Effector memory CD4-positive, alpha-beta T cell (primary cell): ENCODE data around the gene ZBTB11.
"Not testable (repeated sequence)": the region's sequence is repeated elsewhere in the genome, so short reads cannot be mapped to it uniquely, and the experiment has no call there.

Experiments
- DNase-seq, 3 donors: peaks; one replicate each; pipeline ENCODE4 v3.0.0-alpha.2; 2020
- H3K27ac ChIP-seq: 2 replicates; pipeline ENCODE4 v1.7.0; 2013; ENCODE audit warnings: mild to moderate bottlenecking, low read length, moderate library complexity; ENCODE audit not compliant: insufficient read depth, poor library complexity, severe bottlenecking
- H3K27me3 ChIP-seq: replicated peaks from 2 replicates; pipeline ENCODE4 v1.7.0; 2013; ENCODE audit warnings: mild to moderate bottlenecking, low read length; ENCODE audit not compliant: insufficient read depth, control insufficient read depth, poor library complexity, severe bottlenecking
- H3K36me3 ChIP-seq: 2 replicates; pipeline ENCODE4 v1.7.0; 2013; ENCODE audit warnings: mild to moderate bottlenecking, low read length, moderate library complexity; ENCODE audit not compliant: control insufficient read depth, insufficient read depth
- H3K4me1 ChIP-seq: 2 replicates; pipeline ENCODE4 v1.7.0; 2013; ENCODE audit warnings: low read length, mild to moderate bottlenecking; ENCODE audit not compliant: control insufficient read depth, insufficient read depth, poor library complexity, severe bottlenecking
- H3K4me3 ChIP-seq: 2 replicates; pipeline ENCODE4 v1.7.0; 2013; ENCODE audit warnings: low read length, low read depth, mild to moderate bottlenecking; ENCODE audit not compliant: insufficient read depth, poor library complexity, severe bottlenecking
- H3K9me3 ChIP-seq: 2 replicates; pipeline ENCODE4 v1.7.0; 2013; ENCODE audit warnings: mild to moderate bottlenecking, low read length, moderate library complexity; ENCODE audit not compliant: control insufficient read depth

Gene ZBTB11

DNA sequence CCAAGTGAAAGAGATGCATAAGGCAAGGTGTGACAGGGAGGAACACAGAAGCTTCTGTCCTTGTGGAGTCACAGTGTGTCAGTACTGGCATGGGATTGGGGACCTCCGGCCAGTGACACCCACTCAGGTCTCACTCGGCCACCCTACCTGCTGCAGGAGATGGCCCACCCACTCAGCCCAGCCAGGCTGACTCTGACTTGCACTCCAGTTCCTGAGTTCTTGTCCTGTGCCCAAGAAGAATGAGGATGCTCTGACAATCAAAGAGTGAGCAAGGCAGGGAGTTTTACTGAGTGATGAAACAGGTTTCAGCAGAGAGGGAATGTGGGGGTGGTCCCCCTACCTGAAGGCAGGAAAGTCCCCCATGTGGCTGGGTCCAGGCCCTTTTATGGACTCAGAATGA, 52.1 kb downstream of the ZBTB11 start:
- Histone ChIP-seq H3K36me3 (no peaks in the 10 kb centered on the region), H3K27ac (no peak overlapping the region), H3K4me1 (no peaks in the 10 kb centered on the region), H3K9me3 (no peaks in the 10 kb centered on the region), H3K27me3 (no peaks in the 10 kb centered on the region), H3K4me3 (no peak overlapping the region)
- no peak for DNase-seq

GRCh38 chr3:101623656-101624055, 53.3 kb downstream of the ZBTB11 start:
- H3K27ac ChIP-seq: no peak overlapping the region
- H3K27me3 ChIP-seq: no peaks in the 10 kb centered on the region

DNA sequence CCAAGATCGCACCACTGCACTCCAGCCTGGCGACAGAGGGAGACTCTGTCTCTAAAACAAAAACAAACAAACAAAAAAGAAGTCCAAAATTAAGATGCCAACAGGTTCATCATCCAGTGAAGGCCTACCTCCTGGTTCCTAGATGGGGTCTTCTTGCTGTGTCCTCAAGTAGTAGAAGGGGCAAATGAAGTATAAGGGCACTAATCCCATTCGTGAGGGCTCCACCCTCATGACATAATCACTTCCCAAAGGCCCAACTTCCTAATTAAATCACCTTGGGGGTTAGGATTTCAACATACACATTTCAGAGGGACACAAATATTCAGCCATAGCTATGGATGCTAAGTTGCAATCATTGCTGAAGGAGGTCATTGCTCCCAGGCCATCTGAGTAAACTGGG, 57.2 kb downstream of the ZBTB11 start:
- Histone ChIP-seq H3K4me3 (no peak overlapping the region), H3K27me3 (no peaks in the 10 kb centered on the region), H3K36me3 (no peaks in the 10 kb centered on the region), H3K9me3 (no peaks in the 10 kb centered on the region), H3K4me1 (no peaks in the 10 kb centered on the region), H3K27ac (no peak overlapping the region)
- no peak for DNase-seq

More at GRCh38 chr3:101623656-101624055, 53.3 kb downstream of the ZBTB11 start:
- H3K36me3 ChIP-seq: no peaks in the 10 kb centered on the region
- H3K4me3 ChIP-seq: no peak overlapping the region
- no peaks in the 10 kb centered on the region for H3K9me3 ChIP-seq
- DNase-seq: no peak
- no peaks in the 10 kb centered on the region for H3K4me1 ChIP-seq

DNA sequence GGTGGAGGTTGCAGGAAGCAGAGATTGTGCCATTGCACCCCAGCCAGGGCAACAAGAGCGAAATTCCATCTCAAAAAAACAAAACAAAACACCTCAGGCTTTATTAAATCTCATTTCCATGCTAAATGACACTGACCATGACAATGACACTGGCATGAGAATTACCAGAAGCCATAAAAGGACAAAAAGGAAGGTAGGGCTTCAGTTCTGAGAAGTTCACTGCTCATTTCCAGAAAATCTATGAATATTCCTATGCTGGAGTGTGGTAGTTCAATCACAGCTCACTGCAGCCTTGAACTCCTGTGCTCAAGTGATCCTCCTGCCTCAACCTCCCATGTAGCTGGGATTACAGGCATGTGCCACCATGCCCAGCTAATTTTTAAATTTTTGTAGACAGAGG, 58.2 kb downstream of the ZBTB11 start:
- H3K4me1 ChIP-seq: no peaks in the 10 kb centered on the region
- no peaks in the 10 kb centered on the region for H3K36me3 ChIP-seq
- no peak overlapping the region for H3K27ac ChIP-seq
- H3K4me3 ChIP-seq: no peak overlapping the region
- no peaks in the 10 kb centered on the region for H3K27me3 ChIP-seq
- no peaks in the 10 kb centered on the region for H3K9me3 ChIP-seq
- no peak for DNase-seq

DNA sequence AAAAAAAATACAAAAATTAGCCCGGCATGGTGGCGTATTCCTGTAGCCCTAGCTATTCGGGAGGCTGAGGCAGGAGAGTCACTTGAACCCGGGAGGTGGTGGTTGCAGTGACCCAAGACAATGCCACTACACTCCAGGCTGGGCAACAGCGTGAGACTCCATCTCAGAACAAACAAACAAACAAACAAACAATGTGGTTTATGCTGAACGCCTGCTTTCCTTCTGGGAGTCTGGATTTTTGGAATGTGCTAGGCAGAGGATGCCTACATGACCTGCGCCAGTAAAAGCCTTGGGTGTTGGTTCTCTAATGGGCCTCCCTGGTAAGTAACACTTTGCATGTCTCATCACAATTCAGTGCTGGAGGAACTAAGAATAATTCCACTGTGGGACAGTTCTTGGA, 59.5 kb downstream of the ZBTB11 start:
- H3K4me3 ChIP-seq: no peak overlapping the region
- H3K27me3 ChIP-seq: no peaks in the 10 kb centered on the region
- no peaks in the 10 kb centered on the region for H3K4me1 ChIP-seq
- H3K27ac ChIP-seq: no peak overlapping the region
- DNase-seq: no peak
- no peaks in the 10 kb centered on the region for H3K36me3 ChIP-seq
- no peaks in the 10 kb centered on the region for H3K9me3 ChIP-seq

- no peaks in the 10 kb centered on the region for H3K36me3 ChIP-seq
- no peak overlapping the region for H3K27ac ChIP-seq
- no peaks in the 10 kb centered on the region for H3K4me1 ChIP-seq
- no peak for DNase-seq
- no peaks in the 10 kb centered on the region for H3K27me3 ChIP-seq
- H3K9me3 ChIP-seq: no peaks in the 10 kb centered on the region
- H3K4me3 ChIP-seq: no peak overlapping the region
Measured at GRCh38 chr3:101615525-101615924, 61.4 kb downstream of the ZBTB11 start.

GRCh38 chr3:101613014-101613413, 63.9 kb downstream of the ZBTB11 start:
- H3K4me1 ChIP-seq, DNase-seq, H3K27me3 ChIP-seq, H3K4me3 ChIP-seq, H3K27ac ChIP-seq, H3K9me3 ChIP-seq, H3K36me3 ChIP-seq: not testable (repeated sequence)

DNA sequence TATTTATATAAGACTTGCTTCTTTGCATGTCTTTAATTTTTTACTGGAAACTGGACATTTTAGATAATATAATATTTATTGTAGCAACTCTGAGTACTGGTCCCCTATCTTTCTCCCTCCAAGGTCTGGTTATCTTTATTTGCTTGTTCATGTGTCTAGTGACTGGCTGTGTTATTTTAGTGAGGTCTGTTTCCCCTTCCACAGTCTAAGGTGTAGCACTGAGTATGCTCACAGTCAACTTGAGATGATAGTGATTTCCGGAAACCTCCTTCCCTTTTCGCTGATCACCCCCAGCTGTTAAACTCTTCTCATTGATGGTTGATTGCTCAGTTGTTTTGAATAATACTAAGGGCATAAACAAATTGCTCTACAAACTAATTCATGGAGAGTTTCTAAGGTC, 65.9 kb downstream of the ZBTB11 start:
- H3K27ac ChIP-seq: no peak overlapping the region
- no peaks in the 10 kb centered on the region for H3K36me3 ChIP-seq
- H3K4me1 ChIP-seq: no peaks in the 10 kb centered on the region
- no peak for DNase-seq
- H3K9me3 ChIP-seq: no peaks in the 10 kb centered on the region
- no peaks in the 10 kb centered on the region for H3K27me3 ChIP-seq
- H3K4me3 ChIP-seq: no peak overlapping the region

- H3K4me1 ChIP-seq, H3K36me3 ChIP-seq, H3K27ac ChIP-seq, H3K4me3 ChIP-seq, H3K9me3 ChIP-seq, H3K27me3 ChIP-seq, DNase-seq: not testable (repeated sequence)
Measured at GRCh38 chr3:101605398-101605797, 71.5 kb downstream of the ZBTB11 start.

GRCh38 chr3:101603184-101603583, 73.7 kb downstream of the ZBTB11 start:
- H3K27me3 ChIP-seq: no peaks in the 10 kb centered on the region
- no peak for DNase-seq
- no peaks in the 10 kb centered on the region for H3K9me3 ChIP-seq
- no peaks in the 10 kb centered on the region for H3K4me1 ChIP-seq
- no peak overlapping the region for H3K27ac ChIP-seq
- no peak overlapping the region for H3K4me3 ChIP-seq
- no peaks in the 10 kb centered on the region for H3K36me3 ChIP-seq

GRCh38 chr3:101602731-101603130, 74.2 kb downstream of the ZBTB11 start:
- Histone ChIP-seq H3K27ac (no peak overlapping the region), H3K4me3 (no peak overlapping the region), H3K27me3 (no peaks in the 10 kb centered on the region), H3K4me1 (no peaks in the 10 kb centered on the region), H3K9me3 (no peaks in the 10 kb centered on the region), H3K36me3 (no peaks in the 10 kb centered on the region)
- DNase-seq: no peak
